Stomach (tissue), 4 donors: ENCODE results near the gene PRPF6.

Experiments
- POLR2A ChIP-seq, 4 donors: fragments of 450-650 bp; IDR thresholded peaks; one replicate each; pipeline ENCODE4 v1.6.1; 2016; ENCODE audit warnings: antibody characterized with exemption in 4 of 4, control low read depth in 2 of 4, mild to moderate bottlenecking in 1 of 4, moderate library complexity in 1 of 4
- TF ChIP-seq, protein P1 (sequence below), 7 experiments: fragments of 450-650 bp in 4 of 7; fragments of 200-600 bp in 3 of 7; sonication (generic) in 3 of 7; IDR thresholded peaks; one replicate each; pipeline ENCODE4 v1.5.1; 2016 to 2019; ENCODE audit warnings: antibody characterized with exemption in 7 of 7, control low read depth in 2 of 7, mild to moderate bottlenecking in 1 of 7

DNA sequence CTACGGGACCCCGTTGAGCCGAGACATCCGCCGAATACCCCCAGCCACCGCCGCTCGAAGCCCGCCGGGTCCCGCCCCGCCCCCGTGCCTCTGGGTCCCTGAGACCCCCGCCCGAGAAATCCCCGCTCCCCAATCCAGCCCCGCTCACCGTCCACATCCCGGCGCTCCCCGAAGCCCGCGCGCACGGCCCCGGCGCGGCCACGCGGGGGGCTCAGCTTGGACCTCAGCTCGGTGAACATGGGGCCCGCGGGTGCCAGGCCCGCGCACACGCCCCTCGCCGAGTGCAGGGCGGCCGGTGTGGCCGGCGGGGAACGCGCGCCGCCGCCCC, 1.7 kb upstream of the PRPF6 start:
- TF ChIP-seq, protein P1, sequence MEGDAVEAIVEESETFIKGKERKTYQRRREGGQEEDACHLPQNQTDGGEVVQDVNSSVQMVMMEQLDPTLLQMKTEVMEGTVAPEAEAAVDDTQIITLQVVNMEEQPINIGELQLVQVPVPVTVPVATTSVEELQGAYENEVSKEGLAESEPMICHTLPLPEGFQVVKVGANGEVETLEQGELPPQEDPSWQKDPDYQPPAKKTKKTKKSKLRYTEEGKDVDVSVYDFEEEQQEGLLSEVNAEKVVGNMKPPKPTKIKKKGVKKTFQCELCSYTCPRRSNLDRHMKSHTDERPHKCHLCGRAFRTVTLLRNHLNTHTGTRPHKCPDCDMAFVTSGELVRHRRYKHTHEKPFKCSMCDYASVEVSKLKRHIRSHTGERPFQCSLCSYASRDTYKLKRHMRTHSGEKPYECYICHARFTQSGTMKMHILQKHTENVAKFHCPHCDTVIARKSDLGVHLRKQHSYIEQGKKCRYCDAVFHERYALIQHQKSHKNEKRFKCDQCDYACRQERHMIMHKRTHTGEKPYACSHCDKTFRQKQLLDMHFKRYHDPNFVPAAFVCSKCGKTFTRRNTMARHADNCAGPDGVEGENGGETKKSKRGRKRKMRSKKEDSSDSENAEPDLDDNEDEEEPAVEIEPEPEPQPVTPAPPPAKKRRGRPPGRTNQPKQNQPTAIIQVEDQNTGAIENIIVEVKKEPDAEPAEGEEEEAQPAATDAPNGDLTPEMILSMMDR (IDR thresholded peaks at IDR 0.05) = no peak
- no peak for TF ChIP-seq POLR2A (IDR thresholded peaks at IDR 0.05)
